Stimulated activated CD8-positive, alpha-beta memory T cell treated with anti-CD3 and anti-CD28 coated beads, Interleukin-12 subunit alpha, Interleukin-12 subunit beta, amount 100 ng/mL, for 4 hours (primary cell): ENCODE results near the gene AHSP.
"Not testable (repeated sequence)": the region's sequence is repeated elsewhere in the genome, so short reads cannot be mapped to it uniquely, and the experiment has no call there.

Experiments
- DNase-seq: peaks from one replicate; pipeline ENCODE4 v3.0.0-alpha.2; 2020; ENCODE audit warnings: low read depth

AHSP gene

GRCh38 chr16:31531096-31531495 is 3.4 kb downstream of the AHSP start:
- DNase-seq, result no peak

GRCh38 chr16:31532120-31532519 is 4.4 kb downstream of the AHSP start:
- no peak for DNase-seq

GRCh38 chr16:31532896-31533295 is 5.2 kb downstream of the AHSP start:
- DNase-seq, result no peak

GRCh38 chr16:31535737-31536136 is 8.0 kb downstream of the AHSP start:
- no peak for DNase-seq

- no peak for DNase-seq
These were observed 9.2 kb downstream of the AHSP start for GRCh38 chr16:31536804-31537361.

- no peak for DNase-seq
These were observed 9.9 kb downstream of the AHSP start for GRCh38 chr16:31537362-31538242.

GRCh38 chr16:31538243-31538598 is 10.5 kb downstream of the AHSP start:
- not testable (repeated sequence) for DNase-seq

- DNase-seq, result not testable (repeated sequence)
These were observed 12.1 kb downstream of the AHSP start for GRCh38 chr16:31539762-31540161.

- no peak for DNase-seq
These were observed 15.1 kb downstream of the AHSP start for GRCh38 chr16:31542763-31543162.

GRCh38 chr16:31561426-31562233 is 33.9 kb downstream of the AHSP start:
- DNase-seq, result no peak

- no peak for DNase-seq
These were observed 41.1 kb downstream of the AHSP start for GRCh38 chr16:31568577-31569359.

GRCh38 chr16:31569360-31569717 is 41.6 kb downstream of the AHSP start:
- no peak for DNase-seq

- no peak for DNase-seq
These were observed 45.1 kb downstream of the AHSP start for GRCh38 chr16:31572821-31573220.

- DNase-seq, result not testable (repeated sequence)
These were observed 46.5 kb downstream of the AHSP start for GRCh38 chr16:31574159-31574558.

GRCh38 chr16:31577411-31577810 is 49.7 kb downstream of the AHSP start:
- no peak for DNase-seq
